HG03575 (cell line): ENCODE data around the gene SMOC2.
"Not testable (repeated sequence)": the region's sequence is repeated elsewhere in the genome, so short reads cannot be mapped to it uniquely, and the experiment has no call there.

Experiments used
- ATAC-seq: cut with Tn5 transposase; IDR thresholded peaks from one replicate; pipeline ENCODE4 v1.9.1; 2021; ENCODE audit not compliant: unreplicated experiment, insufficient number of reproducible peaks, low FRiP score; ENCODE audit errors: extremely low read depth

SMOC2 gene

GRCh38 chr6:168606722-168607121 is 165.7 kb downstream of the SMOC2 start:
- ATAC-seq, result no peak

DNA sequence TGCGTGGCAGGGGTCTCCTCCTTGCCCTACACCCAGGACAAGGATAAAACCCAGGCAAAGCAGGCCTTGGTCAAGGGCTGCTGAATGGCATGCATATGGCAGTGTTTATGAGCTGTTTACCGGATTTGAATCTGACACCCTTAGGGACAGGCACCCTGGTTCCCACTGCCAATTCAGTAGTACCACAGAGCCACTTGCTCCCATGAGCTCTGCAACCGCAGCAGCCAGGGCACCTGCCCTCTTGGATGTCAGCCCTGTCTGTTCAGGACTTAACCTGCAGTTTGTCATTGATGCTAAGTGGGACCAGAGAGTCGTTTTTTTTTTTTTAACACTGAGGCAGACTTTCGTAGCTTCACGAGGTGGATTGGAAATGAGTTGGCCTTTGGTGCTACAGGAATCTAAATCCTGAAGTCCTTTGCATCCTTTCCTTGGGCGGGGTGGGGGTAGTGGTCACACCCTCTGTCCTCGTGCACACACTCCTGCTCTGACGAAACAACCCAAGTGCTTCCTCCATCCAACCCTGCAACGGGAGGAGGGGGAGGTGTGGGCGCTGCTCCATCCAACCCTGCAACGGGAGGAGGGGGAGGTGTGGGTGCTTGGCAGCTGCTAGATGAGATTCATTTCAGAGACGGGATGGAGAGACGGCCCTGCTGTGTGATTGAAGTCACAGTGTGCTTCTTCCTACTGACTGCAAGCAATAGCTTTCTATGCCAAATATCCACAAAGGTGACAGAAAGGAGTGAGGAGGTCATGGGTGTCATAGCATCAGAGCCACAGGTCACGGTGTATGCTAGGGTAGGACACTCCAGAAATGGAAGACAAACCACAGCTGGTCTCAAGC is 166.5 kb downstream of the SMOC2 start:
- ATAC-seq, result no peak

GRCh38 chr6:168608113-168608400 is 167.1 kb downstream of the SMOC2 start:
- ATAC-seq, result no peak

- ATAC-seq, result no peak
Observed at GRCh38 chr6:168609026-168609685, 168.2 kb downstream of the SMOC2 start.

- no peak for ATAC-seq
Observed at GRCh38 chr6:168609914-168610490, 169.0 kb downstream of the SMOC2 start.

DNA sequence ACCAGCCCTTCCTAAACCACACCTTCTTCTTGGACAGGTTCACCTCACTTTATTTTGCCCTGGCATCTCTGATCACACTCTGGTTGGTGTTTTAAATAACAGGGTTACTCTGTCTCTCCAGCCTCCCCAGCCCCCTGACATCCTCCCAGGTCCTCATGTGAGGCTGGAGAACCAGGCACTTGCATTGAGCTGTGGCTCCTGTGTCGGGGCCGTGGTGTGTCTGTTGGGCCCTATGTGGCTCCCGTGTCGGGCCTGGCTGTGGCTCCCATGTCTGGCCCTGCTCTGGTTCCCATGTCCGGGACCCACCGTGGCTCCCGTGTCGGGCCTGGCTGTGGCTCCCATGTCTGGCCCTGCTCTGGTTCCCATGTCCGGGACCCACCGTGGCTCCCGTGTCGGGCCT is 170.0 kb downstream of the SMOC2 start:
- ATAC-seq, result not testable (repeated sequence)

GRCh38 chr6:168611691-168612090 is 170.7 kb downstream of the SMOC2 start:
- no peak for ATAC-seq

DNA sequence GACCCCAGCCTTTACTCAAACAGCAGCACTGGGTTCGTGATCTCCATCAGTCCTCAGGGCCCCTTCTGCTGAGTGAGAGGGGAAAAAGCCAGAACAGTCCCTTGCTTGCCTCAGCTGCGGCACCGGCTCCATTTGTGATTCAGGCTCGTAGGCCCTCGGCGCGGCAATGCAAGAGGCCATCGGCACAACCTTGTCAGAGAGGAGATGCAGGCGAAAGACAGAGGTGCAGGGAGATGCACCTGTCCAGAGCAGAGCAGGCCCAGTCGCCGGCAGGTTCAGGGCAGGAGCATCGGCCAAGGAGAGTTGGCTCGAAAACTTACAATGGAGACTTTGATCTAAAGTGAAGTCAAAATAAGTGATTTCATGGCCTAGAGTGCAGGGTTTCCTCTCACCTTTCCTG is 171.6 kb downstream of the SMOC2 start:
- ATAC-seq, result no peak

- ATAC-seq, result no peak
Observed at GRCh38 chr6:168615837-168616236, 174.9 kb downstream of the SMOC2 start.

DNA sequence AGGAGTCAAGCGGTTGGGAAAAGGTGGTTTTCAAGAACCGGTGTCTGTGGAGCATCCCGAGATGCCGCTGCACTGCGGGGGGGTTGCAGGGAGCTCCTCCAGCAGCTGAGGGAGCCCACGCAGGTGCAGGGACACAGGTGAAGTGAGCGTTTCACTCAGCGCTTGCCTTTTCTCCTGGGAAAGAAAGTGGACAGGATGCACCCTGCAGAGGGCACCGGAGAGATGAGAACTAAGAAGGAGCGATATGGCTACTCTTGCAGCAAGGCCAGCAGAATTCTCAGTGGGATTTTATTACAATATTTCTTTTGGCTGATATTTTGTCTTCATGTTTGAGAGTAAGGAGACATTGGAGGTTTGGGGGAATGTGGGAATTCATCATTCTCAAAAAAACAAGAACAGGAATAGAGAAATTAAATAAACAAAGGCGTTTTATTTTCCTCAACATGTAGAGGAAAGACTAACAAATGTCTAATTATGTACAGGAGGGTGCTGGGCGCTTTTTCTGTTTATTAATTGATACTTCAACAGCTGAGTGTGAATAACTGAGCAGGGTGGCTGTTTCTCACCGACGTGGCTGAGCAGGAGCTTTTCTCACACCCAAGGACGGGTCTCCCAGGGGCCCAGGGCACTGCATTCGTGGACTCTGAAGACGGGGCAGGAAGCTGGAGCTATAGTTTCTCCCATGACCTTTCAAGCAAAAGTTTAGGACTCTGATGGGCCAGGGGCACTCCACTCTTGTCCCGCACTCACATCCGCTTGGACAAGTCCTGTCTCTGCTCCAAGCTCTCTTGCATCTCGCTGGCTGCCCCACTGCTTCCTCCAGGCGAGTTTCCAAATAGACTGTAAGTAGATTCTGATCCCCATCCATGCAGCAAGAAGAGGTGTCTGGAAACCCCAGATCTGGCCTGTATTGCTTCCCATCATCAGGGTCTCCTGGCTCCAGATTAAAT is 176.1 kb downstream of the SMOC2 start:
- no peak for ATAC-seq

DNA sequence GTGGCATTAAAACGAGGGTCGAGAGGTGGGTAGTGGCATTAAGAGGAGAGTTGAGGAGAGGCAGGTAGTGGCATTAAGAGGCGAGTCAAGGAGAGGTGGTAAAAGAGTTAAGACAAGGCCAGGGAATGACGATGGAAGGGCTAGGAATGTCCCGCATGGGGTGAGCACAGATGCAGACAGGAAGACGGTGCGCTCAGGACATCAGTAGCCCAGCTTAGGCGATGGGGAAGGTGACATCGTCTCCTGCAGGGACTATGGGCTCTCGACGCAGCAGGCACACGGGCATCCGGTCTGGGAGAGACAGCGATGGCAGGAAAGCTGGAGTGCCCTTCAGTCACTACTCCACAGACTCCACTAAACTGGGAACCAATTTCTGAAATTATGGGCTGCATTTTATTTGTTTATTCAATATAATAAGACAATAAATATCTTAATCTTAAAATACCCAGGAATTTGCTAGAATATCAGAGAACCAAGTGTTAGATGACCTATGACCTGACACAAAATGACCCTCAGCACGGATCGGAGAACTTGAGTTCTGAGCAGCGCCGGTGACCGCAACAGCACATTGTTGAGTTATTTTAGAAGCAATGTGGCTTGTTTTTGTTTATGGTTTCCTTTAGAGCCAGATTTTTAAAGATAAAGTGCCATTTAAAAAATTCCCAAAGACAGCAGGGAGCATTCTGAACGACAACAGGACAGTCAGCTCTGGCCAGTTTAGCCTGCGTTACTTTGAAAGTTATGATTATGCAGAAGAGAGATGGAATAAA is 177.7 kb downstream of the SMOC2 start:
- no peak for ATAC-seq

DNA sequence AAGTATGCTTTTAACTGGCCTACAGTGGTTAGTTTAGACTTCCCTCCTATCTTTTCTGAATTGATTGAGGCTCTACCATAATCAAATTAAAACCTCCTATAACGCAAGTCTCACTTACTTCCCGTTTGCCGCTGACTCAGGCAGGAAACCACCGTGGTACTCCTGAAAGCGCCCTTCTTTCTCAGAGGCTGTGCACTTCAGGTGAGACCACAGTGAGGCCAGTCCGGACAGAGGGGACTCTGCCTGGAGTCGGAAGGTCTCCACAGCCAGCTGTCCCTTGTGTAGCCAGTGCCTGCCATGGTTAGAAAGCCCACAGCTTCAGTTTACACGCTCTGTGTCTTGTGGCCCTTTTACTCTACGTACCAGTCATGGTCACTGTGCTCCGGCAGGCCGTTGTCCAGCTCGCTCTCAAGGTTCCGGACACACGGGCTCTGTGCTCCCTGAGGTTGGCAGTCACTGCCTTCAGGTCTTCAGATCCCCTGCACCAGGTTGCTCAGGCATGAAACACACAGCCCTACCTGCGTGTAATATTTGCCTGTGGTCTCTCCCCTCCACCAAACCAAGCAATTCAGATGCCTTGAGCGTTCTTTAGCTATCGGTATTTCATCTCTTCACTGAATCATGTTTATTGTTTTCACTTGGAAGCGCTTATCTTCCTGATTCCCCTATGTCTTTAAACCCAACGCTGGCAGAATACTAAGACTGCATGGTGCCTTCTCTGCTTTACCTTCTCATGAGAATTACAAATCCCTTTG is 178.8 kb downstream of the SMOC2 start:
- no peak for ATAC-seq

DNA sequence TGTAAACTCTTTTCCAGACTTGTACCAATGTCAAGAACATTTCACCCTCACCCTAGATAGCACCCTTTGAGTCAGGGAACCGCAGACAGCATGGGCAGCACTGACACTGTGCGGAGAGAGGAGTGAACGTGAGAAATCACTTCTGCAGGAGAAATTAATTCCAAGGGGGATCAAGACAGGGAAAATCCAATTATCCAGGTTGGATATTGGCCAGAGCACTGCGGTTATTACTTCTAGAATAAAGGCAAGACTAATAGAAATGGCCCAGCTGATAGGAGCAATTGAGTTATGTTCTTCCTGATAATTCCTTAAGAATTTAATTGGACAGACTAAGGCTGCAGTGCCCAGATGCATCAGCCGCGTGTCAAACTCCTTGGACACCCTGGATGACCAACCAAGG is 179.6 kb downstream of the SMOC2 start:
- no peak for ATAC-seq

GRCh38 chr6:168623736-168624135 is 182.8 kb downstream of the SMOC2 start:
- no peak for ATAC-seq

GRCh38 chr6:168624540-168624939 is 183.6 kb downstream of the SMOC2 start:
- no peak for ATAC-seq

DNA sequence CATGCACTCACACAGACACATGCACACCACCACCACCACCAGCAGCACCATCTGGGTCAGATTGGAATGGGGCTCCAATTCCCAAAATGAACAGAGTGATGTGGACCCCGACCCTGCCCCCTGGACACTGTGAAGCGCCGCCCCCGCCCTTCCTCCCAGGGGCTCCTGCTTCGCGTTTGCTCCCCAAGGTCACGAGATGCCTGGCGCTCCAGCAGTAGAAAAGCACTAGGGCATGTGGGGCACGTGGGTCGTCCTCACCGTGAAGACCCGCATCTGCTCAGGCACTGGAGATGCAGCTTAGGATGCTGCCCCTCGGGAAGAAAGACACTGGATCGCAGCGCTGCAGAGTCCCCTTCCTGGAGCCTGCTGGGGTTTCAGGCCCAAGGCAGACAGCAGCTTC is 184.0 kb downstream of the SMOC2 start:
- ATAC-seq, result no peak

GRCh38 chr6:168625602-168626001 is 184.6 kb downstream of the SMOC2 start:
- ATAC-seq, result no peak

DNA sequence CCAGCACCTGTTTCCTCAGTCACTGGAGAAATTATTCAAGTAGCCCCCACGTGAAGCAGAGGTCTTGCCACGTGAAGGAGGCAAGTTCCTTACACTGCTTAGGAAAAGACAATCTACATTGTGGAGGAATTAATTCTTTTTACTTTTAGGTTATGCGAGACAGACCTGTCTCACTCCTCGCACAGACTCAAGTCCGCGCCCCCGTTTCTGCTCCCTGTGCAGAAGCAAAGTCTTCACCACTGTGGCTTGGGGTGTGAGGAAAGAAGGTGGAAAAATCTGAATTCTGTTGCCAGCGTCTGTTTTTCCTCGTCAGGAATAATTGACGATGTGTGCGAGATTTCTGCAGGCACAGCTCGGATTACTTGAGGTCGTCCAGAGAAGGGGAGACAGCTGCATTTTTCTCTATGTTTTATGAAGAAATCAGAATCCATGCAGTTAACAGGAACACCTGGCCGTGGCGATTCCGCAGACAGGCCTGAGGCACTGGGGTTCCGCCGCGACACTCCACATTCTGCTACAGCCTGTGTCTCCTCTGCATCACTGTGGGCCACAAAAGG is 185.1 kb downstream of the SMOC2 start:
- no peak for ATAC-seq
